HCT116 (cell line): Measurements from ENCODE around the gene ANGEL1. TPM values are rescaled to one million over a fixed set of nuclear protein-coding genes. Genes with fewer than 3 reads are reported as not detected.

ENCODE experiments used
- ATAC-seq: fragments of 200-7000 bp; cut with Tn5 transposase; 2 replicates; pipeline ENCODE4 v1.9.1; 2020; ENCODE audit warnings: mild to moderate bottlenecking, moderate library complexity
- BruUV-seq: library from RNA; stranded (reverse); fragments of 400-500 nt; replicated peaks from 2 replicates; lab custom pipeline; 2021; lab: Mats Ljungman, UMichigan
- CTCF ChIA-PET: fragments of 300-600 bp; sonication (Branson Sonifier 250); formaldehyde crosslinking; loops from one replicate; lab custom pipeline; 2021; ENCODE audit warnings: antibody characterized with exemption; lab: Charles Lee
- POLR2A ChIA-PET: fragments of 300-600, 350-600 bp; sonication (Branson Sonifier 250); formaldehyde crosslinking; loops from one replicate; lab custom pipeline; 2021; ENCODE audit warnings: antibody characterized with exemption; lab: Charles Lee
- RAD21 ChIA-PET, 2 experiments: fragments of 300-600 bp; sonication (Branson Sonifier 250); formaldehyde crosslinking; loops; one replicate each; lab custom pipeline; 2023; ENCODE audit warnings: low total read pairs in 2 of 2; ENCODE audit not compliant: uncharacterized antibody in 2 of 2, unreplicated experiment in 2 of 2, low non-redundant PET in 1 of 2; lab: Charles Lee
- DNase-seq: peaks from one replicate; pipeline ENCODE4 v3.0.0-alpha.2; 2010; ENCODE audit warnings: low read depth, low spot score
- H2AFZ ChIP-seq: fragments of 200-600 bp; shearing (Covaris generic), sonication (generic); 2 replicates; pipeline ENCODE4 v1.6.1; 2017; ENCODE audit warnings: low read depth, mixed run types, mixed read lengths, antibody characterized with exemption, low read length; ENCODE audit not compliant: poor library complexity, severe bottlenecking
- H3K27ac ChIP-seq: 2 replicates; pipeline ENCODE4 v1.5.1; 2012; ENCODE audit warnings: low read depth, low read length
- H3K27me3 ChIP-seq: fragments of 200-600 bp; sonication (generic); 2 replicates; pipeline ENCODE4 v1.6.1; 2016; ENCODE audit warnings: mixed run types, low read length, mixed read lengths; ENCODE audit not compliant: insufficient read depth
- H3K36me3 ChIP-seq, 2 experiments: fragments of 200-500 bp in 1 of 2; fragments of 200-600 bp in 1 of 2; sonication (Bioruptor generic) in 1 of 2; sonication (generic) in 1 of 2; 2 replicates each; pipeline versions ENCODE4 v1.5.1 to v1.6.1; 2014 to 2016; ENCODE audit warnings: low read length in 2 of 2, inconsistent platforms in 1 of 2, mixed read lengths in 1 of 2, mixed run types in 1 of 2; ENCODE audit not compliant: insufficient read depth in 2 of 2, control insufficient read depth in 1 of 2
- H3K4me1 ChIP-seq, 2 experiments: fragments of 200-600 bp in 1 of 2; sonication (generic) in 1 of 2; 2 replicates each; pipeline versions ENCODE4 v1.5.1 to v1.6.1; 2012 to 2017; ENCODE audit warnings: low read length in 2 of 2, inconsistent platforms in 1 of 2, mild to moderate bottlenecking in 1 of 2, mixed read lengths in 1 of 2, mixed run types in 1 of 2, moderate library complexity in 1 of 2; ENCODE audit not compliant: insufficient read depth in 2 of 2, control insufficient read depth in 1 of 2
- H3K4me2 ChIP-seq: fragments of 200-600 bp; sonication (generic); 2 replicates; pipeline ENCODE4 v1.6.1; 2017; ENCODE audit warnings: mixed run types, low read length, mixed read lengths
- H3K4me3 ChIP-seq, 2 experiments: fragments of 200-600 bp in 1 of 2; sonication (generic) in 1 of 2; replicated peaks in 1 of 2; 2 replicates each; pipeline ENCODE4 v1.5.1; 2011 to 2016; ENCODE audit warnings: low read length in 2 of 2, control low read depth in 1 of 2, low read depth in 1 of 2, mild to moderate bottlenecking in 1 of 2, mixed read lengths in 1 of 2, mixed run types in 1 of 2
- H3K79me2 ChIP-seq: fragments of 200-600 bp; sonication (generic); 2 replicates; pipeline ENCODE4 v1.6.1; 2017; ENCODE audit warnings: mild to moderate bottlenecking, mixed run types, low read length, moderate library complexity, mixed read lengths; ENCODE audit not compliant: insufficient read depth
- H3K9ac ChIP-seq: fragments of 200-600 bp; sonication (generic); 2 replicates; pipeline ENCODE4 v1.6.1; 2016; ENCODE audit warnings: low read length, mixed read lengths
- H3K9me2 ChIP-seq: fragments of 200-600 bp; sonication (generic), shearing (Covaris generic); 2 replicates; pipeline ENCODE4 v1.6.1; 2017; ENCODE audit warnings: mixed run types, mild to moderate bottlenecking, moderate library complexity; ENCODE audit not compliant: insufficient read depth
- H3K9me3 ChIP-seq, 2 experiments: fragments of 200-500 bp in 1 of 2; fragments of 200-600 bp in 1 of 2; sonication (Bioruptor generic) in 1 of 2; sonication (generic) in 1 of 2; 2 replicates each; pipeline ENCODE4 v1.6.1; 2014 to 2017; ENCODE audit warnings: low read length in 2 of 2, mixed read lengths in 2 of 2, inconsistent platforms in 1 of 2, low read depth in 1 of 2, mild to moderate bottlenecking in 1 of 2, mixed run types in 1 of 2, moderate library complexity in 1 of 2; ENCODE audit not compliant: control insufficient read depth in 1 of 2, insufficient read depth in 1 of 2
- H4K20me1 ChIP-seq: fragments of 200-600 bp; sonication (generic), shearing (Covaris generic); 2 replicates; pipeline ENCODE4 v1.6.1; 2017; ENCODE audit warnings: mixed run types, mild to moderate bottlenecking, moderate library complexity; ENCODE audit not compliant: insufficient read depth
- ATF3 ChIP-seq: IDR thresholded peaks from 2 replicates; pipeline ENCODE4 v1.6.1; 2012
- CBX3 ChIP-seq: IDR thresholded peaks from 2 replicates; pipeline ENCODE4 v1.6.1; 2012; ENCODE audit warnings: low read depth
- CEBPB ChIP-seq: IDR thresholded peaks from 2 replicates; pipeline ENCODE4 v1.6.1; 2012; ENCODE audit warnings: low read depth
- ELF1 ChIP-seq: IDR thresholded peaks from 2 replicates; pipeline ENCODE4 v1.6.1; 2012; ENCODE audit warnings: low read depth, borderline replicate concordance
- EZH2phosphoT487 ChIP-seq: fragments of 200-600 bp; IDR thresholded peaks from 2 replicates; pipeline ENCODE4 v1.6.1; 2018; ENCODE audit warnings: antibody characterized with exemption, borderline replicate concordance
- FOSL1 ChIP-seq: IDR thresholded peaks from 2 replicates; pipeline ENCODE4 v1.6.1; 2012; ENCODE audit warnings: low read depth
- JUND ChIP-seq: IDR thresholded peaks from 2 replicates; pipeline ENCODE4 v1.6.1; 2012
- POLR2A ChIP-seq: IDR thresholded peaks from 2 replicates; pipeline ENCODE4 v1.7.0; 2011; ENCODE audit warnings: borderline replicate concordance; ENCODE audit not compliant: insufficient read depth, insufficient read length; ENCODE audit errors: extremely low read depth
- POLR2AphosphoS5 ChIP-seq: IDR thresholded peaks from 2 replicates; pipeline ENCODE4 v1.6.1; 2011; ENCODE audit warnings: mild to moderate bottlenecking, low read depth, low read length, moderate library complexity
- RAD21 ChIP-seq: IDR thresholded peaks from 2 replicates; pipeline ENCODE4 v1.6.1; 2012; ENCODE audit warnings: low read depth, mild to moderate bottlenecking
- REST ChIP-seq: IDR thresholded peaks from 2 replicates; pipeline ENCODE4 v1.6.1; 2012; ENCODE audit warnings: low read depth
- SIN3A ChIP-seq: IDR thresholded peaks from 2 replicates; pipeline ENCODE4 v1.6.1; 2012; ENCODE audit warnings: low read depth
- SRF ChIP-seq: IDR thresholded peaks from 2 replicates; pipeline ENCODE4 v1.6.1; 2012; ENCODE audit warnings: low read depth
- TCF7L2 ChIP-seq: IDR thresholded peaks from 2 replicates; pipeline ENCODE4 v1.7.0; 2011; ENCODE audit warnings: borderline replicate concordance, inconsistent platforms; ENCODE audit not compliant: insufficient read depth, insufficient read length; ENCODE audit errors: extremely low read depth
- YY1 ChIP-seq: IDR thresholded peaks from 2 replicates; pipeline ENCODE4 v1.6.1; 2011; ENCODE audit warnings: low read length, low read depth, moderate library complexity, mild to moderate bottlenecking; ENCODE audit not compliant: insufficient replicate concordance; ENCODE audit errors: extremely low read depth
- ZBTB33 ChIP-seq: IDR thresholded peaks from 2 replicates; pipeline ENCODE4 v1.6.1; 2011; ENCODE audit warnings: mild to moderate bottlenecking, low read length, moderate library complexity; ENCODE audit not compliant: insufficient replicate concordance; ENCODE audit errors: extremely low read depth
- intact Hi-C: fragments of 100-400 bp; cut with micrococcal nuclease; formaldehyde crosslinking; loops from 2 replicates; pipeline ENCODE4 v1.10.0; 2022
- total RNA-seq: library from RNA; stranded (reverse); gene quantifications from one replicate; pipeline ENCODE4 v1.2.1, GENCODE V29; 2021; ENCODE audit not compliant: unreplicated experiment

Gene ANGEL1
- total RNA-seq, 1 experiment from 2014 or later: 20.6 TPM

- Histone ChIP-seq H3K36me3 (no peaks in the 10 kb centered on the region), H3K4me3 (no peak overlapping the region), H3K27me3 (no peaks in the 10 kb centered on the region), H4K20me1 (no peaks in the 10 kb centered on the region), H3K4me2 (no peak overlapping the region), H3K4me1 (no peaks in the 10 kb centered on the region), H3K79me2 (no peaks in the 10 kb centered on the region), H2AFZ (no peak overlapping the region), H3K9ac (no peak overlapping the region), H3K9me3 (no peaks in the 10 kb centered on the region), H3K27ac (no peak overlapping the region), H3K9me2 (no peaks in the 10 kb centered on the region)
- ChIA-PET POLR2A (no interaction called here), CTCF (no interaction called here), RAD21 (no interaction called here)
- BruUV-seq: no TSS peak
- DNase-seq: no peak
- TF ChIP-seq YY1 (no peak), JUND (no peak), ELF1 (no peak), POLR2AphosphoS5 (no peak), SRF (no peak), EZH2phosphoT487 (no peak), REST (no peak), ZBTB33 (no peak), SIN3A (no peak), CEBPB (no peak), ATF3 (no peak), RAD21 (no peak), CBX3 (no peak), TCF7L2 (no peak), POLR2A (no peak), FOSL1 (no peak)
- intact Hi-C loops: no loop called here
- ATAC-seq: no peak
Measured at GRCh38 chr14:76837524-76837923, 24.8 kb upstream of the ANGEL1 start.
